Right lobe of liver (tissue), 4 donors: Measurements from ENCODE around the gene ACAN.

ENCODE experiments used
- CTCF ChIP-seq, 4 donors: fragments of 200-600 bp in 3 of 4; fragments of 450-650 bp in 1 of 4; IDR thresholded peaks; one replicate each; pipeline versions ENCODE4 v1.5.1 to v1.8.0; 2016 to 2022; ENCODE audit warnings: antibody characterized with exemption in 4 of 4, mild to moderate bottlenecking in 2 of 4
- POLR2A ChIP-seq: fragments of 450-650 bp; IDR thresholded peaks from one replicate; pipeline ENCODE4 v1.6.1; 2017; ENCODE audit warnings: antibody characterized with exemption, mild to moderate bottlenecking
- donor health status: DM: no; HTN: no; CAD: no.
- donor health status: DM: no; HTN: no; CAD: no.
- donor health status: DM: no; HTN: yes; CAD: no.

- TF ChIP-seq CTCF (IDR thresholded peaks at IDR 0.05) (no peak), POLR2A (no peak)
Observed at GRCh38 chr15:88803920-88804247, 648 bp downstream of the ACAN start.
